H1 (cell line): ENCODE results near the gene CD38. TPM values are rescaled to one million over a fixed set of nuclear protein-coding genes. Genes with fewer than 3 reads are reported as not detected.

Experiments
- CTCF ChIA-PET: fragments of 300-600 bp; sonication (Branson Sonifier 250); formaldehyde crosslinking; loops from one replicate; lab custom pipeline; 2021; ENCODE audit not compliant: partially characterized antibody; lab: Charles Lee
- POLR2A ChIA-PET: fragments of 300-600 bp; sonication (Branson Sonifier 250); formaldehyde crosslinking; loops from one replicate; lab custom pipeline; 2021; ENCODE audit warnings: inconsistent platforms; ENCODE audit not compliant: partially characterized antibody; lab: Charles Lee
- DNase-seq, 2 experiments: peaks; one replicate each; pipeline versions ENCODE4 v3.0.0 to v3.0.0-alpha.2; 2010 to 2022; ENCODE audit warnings: low spot score in 2 of 2, low read depth in 1 of 2, mixed read lengths in 1 of 2
- FAIRE-seq: peaks from 2 replicates; lab custom pipeline; 2011; peaks lifted over from hg19 to GRCh38; lab: Jason Lieb, UNC
- H2AFZ ChIP-seq: 2 replicates; pipeline ENCODE4 v1.8.1; 2012; ENCODE audit warnings: low read length, inconsistent platforms
- H2AK5ac ChIP-seq: 2 replicates; pipeline ENCODE4 v1.6.1; 2013; ENCODE audit warnings: low read depth, low read length
- H2BK120ac ChIP-seq: replicated peaks from 2 replicates; pipeline ENCODE3; 2013; ENCODE audit warnings: low read depth, low read length, inconsistent platforms
- H2BK12ac ChIP-seq: 2 replicates; pipeline ENCODE4 v1.6.1; 2013; ENCODE audit warnings: low read depth, low read length
- H2BK15ac ChIP-seq: 2 replicates; pipeline ENCODE4 v1.6.1; 2013; ENCODE audit warnings: low read length
- H2BK20ac ChIP-seq: 2 replicates; pipeline ENCODE4 v1.6.1; 2013; ENCODE audit warnings: low read length
- H2BK5ac ChIP-seq: 2 replicates; pipeline ENCODE4 v1.6.1; 2013; ENCODE audit warnings: low read depth, low read length
- H3K14ac ChIP-seq: 2 replicates; pipeline ENCODE4 v1.6.1; 2013; ENCODE audit warnings: inconsistent platforms; ENCODE audit not compliant: insufficient read length
- H3K18ac ChIP-seq: 2 replicates; pipeline ENCODE4 v1.6.1; 2013; ENCODE audit warnings: low read length; ENCODE audit errors: extremely low read depth
- H3K23ac ChIP-seq: 2 replicates; pipeline ENCODE4 v1.6.1; 2013; ENCODE audit warnings: inconsistent platforms; ENCODE audit not compliant: insufficient read length
- H3K23me2 ChIP-seq: 2 replicates; pipeline ENCODE4 v1.6.1; 2013; ENCODE audit warnings: low read depth, low read length
- H3K27ac ChIP-seq: 2 replicates; pipeline ENCODE4 v1.6.1; 2011; ENCODE audit warnings: low read depth, low read length, inconsistent platforms
- H3K27me3 ChIP-seq, 4 experiments: replicated peaks in 1 of 4; 1 replicate in 1 of 4; 2 replicates in 3 of 4; pipeline versions ENCODE4 v1.6.1 to v1.8.1; 2011 to 2013; ENCODE audit warnings: low read length in 3 of 4, mild to moderate bottlenecking in 3 of 4, inconsistent platforms in 2 of 4, mixed read lengths in 2 of 4, moderate library complexity in 1 of 4; ENCODE audit not compliant: control insufficient read depth in 3 of 4, insufficient read depth in 3 of 4; ENCODE audit errors: extremely low read depth in 1 of 4
- H3K36me3 ChIP-seq, 4 experiments: 2 replicates each; pipeline versions ENCODE4 v1.6.1 to v1.8.1; 2011 to 2013; ENCODE audit warnings: mild to moderate bottlenecking in 4 of 4, low read length in 3 of 4, moderate library complexity in 2 of 4, control low read depth in 1 of 4, inconsistent platforms in 1 of 4; ENCODE audit not compliant: insufficient read depth in 4 of 4, control insufficient read depth in 2 of 4
- H3K4ac ChIP-seq: replicated peaks from 2 replicates; pipeline ENCODE3; 2013; ENCODE audit warnings: low read length, low read depth, mixed read lengths, inconsistent platforms; ENCODE audit not compliant: insufficient read length
- H3K4me1 ChIP-seq, 4 experiments: replicated peaks in 1 of 4; 1 replicate in 1 of 4; 2 replicates in 3 of 4; pipeline versions ENCODE4 v1.6.1 to v1.8.1; 2011 to 2013; ENCODE audit warnings: low read length in 3 of 4, inconsistent platforms in 2 of 4, mixed read lengths in 1 of 4; ENCODE audit not compliant: insufficient read depth in 4 of 4, control insufficient read depth in 3 of 4
- H3K4me2 ChIP-seq, 2 experiments: 2 replicates each; pipeline versions ENCODE4 v1.6.1 to v1.8.1; 2011 to 2013; ENCODE audit warnings: low read depth in 2 of 2, low read length in 2 of 2, control low read depth in 1 of 2, inconsistent platforms in 1 of 2, mild to moderate bottlenecking in 1 of 2; ENCODE audit not compliant: insufficient read depth in 1 of 2
- H3K4me3 ChIP-seq, 4 experiments: fragments of 200-600, 300-600 bp in 1 of 4; sonication (generic), shearing (Covaris generic), sonication (Bioruptor Twin) in 1 of 4; 2 replicates each; pipeline versions ENCODE4 v1.5.1 to v1.8.1; 2011 to 2016; ENCODE audit warnings: low read length in 4 of 4, low read depth in 3 of 4, control low read depth in 2 of 4, inconsistent platforms in 2 of 4, mild to moderate bottlenecking in 2 of 4, mixed read lengths in 1 of 4, moderate library complexity in 1 of 4; ENCODE audit not compliant: insufficient read depth in 2 of 4; ENCODE audit errors: extremely low read depth in 1 of 4
- H3K56ac ChIP-seq: replicated peaks from 2 replicates; pipeline ENCODE3; 2013; ENCODE audit warnings: low read depth, mild to moderate bottlenecking, mixed read lengths, low read length, inconsistent platforms; ENCODE audit not compliant: insufficient read length
- H3K79me1 ChIP-seq: 2 replicates; pipeline ENCODE4 v1.6.1; 2013; ENCODE audit warnings: low read depth, low read length, control low read depth
- H3K79me2 ChIP-seq, 2 experiments: 2 replicates each; pipeline versions ENCODE4 v1.6.1 to v1.8.1; 2012 to 2013; ENCODE audit warnings: low read length in 2 of 2, mild to moderate bottlenecking in 2 of 2, inconsistent platforms in 1 of 2; ENCODE audit not compliant: insufficient read depth in 2 of 2, control insufficient read depth in 1 of 2
- H3K9ac ChIP-seq, 4 experiments: replicated peaks in 1 of 4; 1 replicate in 1 of 4; 2 replicates in 3 of 4; pipeline versions ENCODE4 v1.6.1 to v1.8.1; 2011 to 2013; ENCODE audit warnings: low read depth in 3 of 4, low read length in 3 of 4, control low read depth in 2 of 4, mild to moderate bottlenecking in 2 of 4, moderate library complexity in 2 of 4, inconsistent platforms in 1 of 4; ENCODE audit errors: extremely low read depth in 1 of 4
- H3K9me3 ChIP-seq, 2 experiments: 2 replicates each; pipeline versions ENCODE4 v1.6.1 to v1.8.1; 2012 to 2013; ENCODE audit warnings: mild to moderate bottlenecking in 2 of 2, moderate library complexity in 2 of 2, control low read depth in 1 of 2, inconsistent platforms in 1 of 2, low read depth in 1 of 2, low read length in 1 of 2, mixed read lengths in 1 of 2; ENCODE audit not compliant: insufficient read depth in 2 of 2
- H4K20me1 ChIP-seq, 2 experiments: replicated peaks in 1 of 2; 2 replicates each; pipeline versions ENCODE3 to v1.8.1; 2011 to 2013; ENCODE audit warnings: inconsistent platforms in 2 of 2, low read length in 2 of 2, mild to moderate bottlenecking in 1 of 2; ENCODE audit not compliant: insufficient read depth in 2 of 2, control insufficient read depth in 1 of 2
- H4K5ac ChIP-seq: 2 replicates; pipeline ENCODE4 v1.6.1; 2013; ENCODE audit warnings: low read length, low read depth, mixed read lengths, inconsistent platforms; ENCODE audit not compliant: insufficient read length
- H4K8ac ChIP-seq: 2 replicates; pipeline ENCODE4 v1.8.0; 2013; ENCODE audit warnings: mild to moderate bottlenecking, moderate library complexity, low read length, inconsistent platforms; ENCODE audit not compliant: insufficient read depth; ENCODE audit errors: extremely low read depth
- H4K91ac ChIP-seq: replicated peaks from 2 replicates; pipeline ENCODE3; 2013; ENCODE audit warnings: low read length, mixed read lengths, inconsistent platforms; ENCODE audit not compliant: insufficient read length
- BACH1 ChIP-seq: IDR thresholded peaks from 2 replicates; pipeline ENCODE4 v1.6.1; 2012; ENCODE audit warnings: low read length, improper control_type of control experiment
- CBX8 ChIP-seq: fragments of 300-800, 300-1000 bp; sonication (generic); IDR thresholded peaks from 2 replicates; pipeline ENCODE4 v1.7.1; 2016; ENCODE audit warnings: low read depth, low read length, borderline replicate concordance
- CEBPB ChIP-seq: IDR thresholded peaks from 2 replicates; pipeline ENCODE4 v1.6.1; 2012; ENCODE audit warnings: low read depth, low read length
- CTBP2 ChIP-seq: IDR thresholded peaks from 2 replicates; pipeline ENCODE4 v1.7.0; 2011; ENCODE audit warnings: borderline replicate concordance, mild to moderate bottlenecking, moderate library complexity, mixed read lengths, low read length; ENCODE audit not compliant: insufficient read depth, insufficient read length
- EZH2 ChIP-seq: fragments of 200-600 bp; sonication (generic); IDR thresholded peaks from 2 replicates; pipeline ENCODE4 v1.7.1; 2012; ENCODE audit warnings: low read depth, mild to moderate bottlenecking, moderate library complexity, low read length, inconsistent platforms; ENCODE audit not compliant: severe bottlenecking
- HDAC2 ChIP-seq, 2 experiments: fragments of 300-600 bp in 1 of 2; sonication (generic) in 1 of 2; IDR thresholded peaks; 2 replicates each; pipeline ENCODE4 v1.6.1; 2011 to 2012; ENCODE audit warnings: low read depth in 2 of 2, low read length in 2 of 2, mild to moderate bottlenecking in 2 of 2, moderate library complexity in 2 of 2, borderline replicate concordance in 1 of 2, inconsistent platforms in 1 of 2
- POLR2A ChIP-seq, 2 experiments: IDR thresholded peaks; 1 replicate in 1 of 2; 2 replicates in 1 of 2; pipeline ENCODE4 v1.6.1; 2011; ENCODE audit warnings: low read depth in 2 of 2, low read length in 2 of 2, mild to moderate bottlenecking in 2 of 2; ENCODE audit errors: control extremely low read depth in 1 of 2
- POLR2AphosphoS5 ChIP-seq: IDR thresholded peaks from 2 replicates; pipeline ENCODE4 v1.6.1; 2011; ENCODE audit warnings: low read depth, low read length
- SIRT6 ChIP-seq: IDR thresholded peaks from one replicate; pipeline ENCODE4 v1.7.1; 2012; ENCODE audit warnings: low read length, inconsistent platforms
- SP2 ChIP-seq: IDR thresholded peaks from 2 replicates; pipeline ENCODE4 v1.6.1; 2012; ENCODE audit warnings: mild to moderate bottlenecking, low read length, inconsistent platforms
- TAF1 ChIP-seq: IDR thresholded peaks from 2 replicates; pipeline ENCODE4 v1.6.1; 2011; ENCODE audit warnings: mild to moderate bottlenecking, low read depth, low read length
- TBP ChIP-seq: IDR thresholded peaks from 2 replicates; pipeline ENCODE4 v1.6.1; 2011; ENCODE audit warnings: low read depth, low read length, improper control_type of control experiment
- TEAD4 ChIP-seq: IDR thresholded peaks from 2 replicates; pipeline ENCODE4 v1.6.1; 2012; ENCODE audit warnings: low read depth, low read length, inconsistent platforms, mixed read lengths
- ZNF274 ChIP-seq: IDR thresholded peaks from 2 replicates; pipeline ENCODE4 v1.7.0; 2012; ENCODE audit warnings: low read length, borderline replicate concordance; ENCODE audit errors: extremely low read depth
- WGBS, 2 experiments: shearing (Covaris generic) in 1 of 2; methylation state at CpG; one replicate each; pipeline versions ENCODE4 v1.1.6 to v1.1.7; 2013 to 2015; ENCODE audit warnings: low lambda C conversion rate in 2 of 2, mixed read lengths in 2 of 2, inconsistent platforms in 1 of 2, low coverage in 1 of 2, missing lambda C conversion rate in 1 of 2; ENCODE audit not compliant: insufficient replicate concordance in 2 of 2, insufficient coverage in 1 of 2, insufficient read length in 1 of 2; ENCODE audit errors: extremely low coverage in 1 of 2, missing lambda C conversion rate in 1 of 2; 5-methylcytosine and 5-hydroxymethylcytosine counted together
- polyA plus RNA-seq, 7 experiments: library from polyadenylated mRNA; depleted of rRNA in 3 of 7; stranded (reverse) in 5 of 7; unstranded in 2 of 7; fragments of >200 nt in 5 of 7; fragments of 200-250 nt in 2 of 7; gene quantifications; 1 replicate in 5 of 7; 2 replicates in 1 of 7; 4 replicates in 1 of 7; pipeline versions ENCODE4 v1.2.1 to v1.2.3, GENCODE V29; 2011 to 2013; ENCODE audit warnings: missing spikeins in 2 of 7, mixed read lengths in 2 of 7
- total RNA-seq: library from RNA; stranded (reverse); fragmentation: NEBNext Ultra II Directional; extraction: Animal tissue kit (Norgen Biotek cat#: 25700); gene quantifications from 2 replicates; pipeline ENCODE4 v1.2.1, GENCODE V29; 2021
- TF ChIP-seq, protein P1 (sequence below): IDR thresholded peaks from 2 replicates; pipeline ENCODE4 v1.6.1; 2012; ENCODE audit warnings: inconsistent platforms

CD38 gene
- total and polyA plus RNA-seq, 2 of the 8 experiments (the other 6 are each of a cell fraction or from before 2014, with no cell fraction given): 0.14 to 0.24 TPM

DNA sequence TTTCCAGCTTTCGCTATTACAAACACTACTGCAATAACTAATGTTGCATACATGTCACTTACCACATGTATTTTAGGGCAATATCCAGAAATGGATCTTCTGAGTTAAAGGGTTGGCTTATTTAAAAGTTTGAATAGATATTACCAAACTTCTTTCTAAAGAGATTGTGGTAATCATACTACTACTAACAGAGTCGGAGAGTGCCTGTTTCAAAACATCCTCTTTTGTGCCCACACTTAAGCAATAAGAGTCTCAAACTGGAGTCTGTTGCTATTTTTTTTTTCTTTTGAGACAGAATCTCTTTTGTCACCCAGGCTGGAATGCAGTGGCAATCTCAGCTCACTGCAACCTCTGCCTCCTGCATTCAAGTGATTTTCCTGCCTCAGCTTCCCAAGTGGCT, 124.6 kb downstream of the CD38 start:
- H3K14ac ChIP-seq: no peak overlapping the region
- TF ChIP-seq CEBPB (no peak), POLR2A (IDR thresholded peaks at IDR 0.05; ENCODE audit: control extremely low read depth in 1 of 2, low read depth in 2 of 2, low read length in 2 of 2) (no peak), SIRT6 (no peak), TEAD4 (no peak), TAF1 (no peak), EZH2 (no peak), CTBP2 (no peak), BACH1 (no peak), SP2 (no peak), ZNF274 (no peak), POLR2AphosphoS5 (no peak), CBX8 (no peak), TBP (no peak), HDAC2 (IDR thresholded peaks at IDR 0.05; ENCODE audit: borderline replicate concordance in 1 of 2, low read depth in 2 of 2, low read length in 2 of 2) (no peak)
- TF ChIP-seq, protein P1, sequence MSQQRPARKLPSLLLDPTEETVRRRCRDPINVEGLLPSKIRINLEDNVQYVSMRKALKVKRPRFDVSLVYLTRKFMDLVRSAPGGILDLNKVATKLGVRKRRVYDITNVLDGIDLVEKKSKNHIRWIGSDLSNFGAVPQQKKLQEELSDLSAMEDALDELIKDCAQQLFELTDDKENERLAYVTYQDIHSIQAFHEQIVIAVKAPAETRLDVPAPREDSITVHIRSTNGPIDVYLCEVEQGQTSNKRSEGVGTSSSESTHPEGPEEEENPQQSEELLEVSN: no peak

More for the DNA sequence above, 124.6 kb downstream of the CD38 start:
- DNase-seq: no peak
- Histone ChIP-seq H3K9me3 (0 out of 4 replicates have a peak, but pooled peaks cover 0 to 3% of the 10 kb centered on the region in 2 experiments), H3K9ac (no peak overlapping the region), H2AFZ (no peak overlapping the region), H2AK5ac (no peak overlapping the region), H3K4ac (no peak overlapping the region), H2BK12ac (no peak overlapping the region), H3K79me1 (no peaks in the 10 kb centered on the region), H4K20me1 (no peaks in the 10 kb centered on the region), H3K56ac (no peak overlapping the region), H2BK15ac (no peak overlapping the region), H2BK5ac (no peak overlapping the region), H3K4me2 (no peak overlapping the region), H3K27me3 (no peaks in the 10 kb centered on the region), H3K18ac (no peak overlapping the region), H3K4me3 (no peak overlapping the region), H2BK20ac (no peak overlapping the region), H3K79me2 (no peaks in the 10 kb centered on the region), H4K8ac (no peak overlapping the region), H3K27ac (no peak overlapping the region), H2BK120ac (no peak overlapping the region), H4K5ac (no peak overlapping the region), H3K4me1 (peaks cover 0 to 2% (median 0%) of the 10 kb centered on the region in 4 experiments; a peak in 1 of 7 replicates), H3K23me2 (no peaks in the 10 kb centered on the region), H3K23ac (no peak overlapping the region), H3K36me3 (no peaks in the 10 kb centered on the region), H4K91ac (no peak overlapping the region)
- ChIA-PET POLR2A (no interaction called here), CTCF (interaction anchor here (0.8 to 3.1 kb wide), 7 partner anchors 16 to 468 kb away, joined by 3 to 24 read pairs (median 3); no protein-coding TSS in a partner anchor)
- 90% methylated on average over 2 of the region's 2 CpGs; no CpG with 5 or more reads in 1 of the 2 experiments for WGBS, 2 experiments
- no peak for FAIRE-seq
